ENCODE results near the gene ACAD11.
"Not testable (repeated sequence)": the region's sequence is repeated elsewhere in the genome, so short reads cannot be mapped to it uniquely, and the experiment has no call there.

ACAD11 gene

DNA sequence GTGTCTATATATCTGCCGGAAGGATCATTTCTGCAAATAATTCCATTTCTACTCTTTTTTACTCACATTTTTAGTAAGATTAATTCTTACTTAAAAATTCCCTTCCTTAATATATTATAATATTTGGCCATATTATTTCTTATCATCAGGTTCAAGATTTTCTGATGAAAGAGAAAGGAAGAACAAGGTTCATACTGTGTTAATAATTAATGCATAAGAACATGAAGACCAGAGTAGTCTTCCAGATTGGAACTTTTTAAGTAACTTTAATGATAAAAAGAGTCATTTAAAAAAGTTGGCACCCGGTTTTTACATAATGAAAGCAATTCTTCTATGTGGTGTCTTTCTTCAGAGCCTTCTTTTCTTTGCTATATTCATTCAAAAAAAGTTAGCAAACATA is 61.9 kb downstream of the ACAD11 start:
- no peak for DNase-seq (ENCODE audit: low spot score)

DNA sequence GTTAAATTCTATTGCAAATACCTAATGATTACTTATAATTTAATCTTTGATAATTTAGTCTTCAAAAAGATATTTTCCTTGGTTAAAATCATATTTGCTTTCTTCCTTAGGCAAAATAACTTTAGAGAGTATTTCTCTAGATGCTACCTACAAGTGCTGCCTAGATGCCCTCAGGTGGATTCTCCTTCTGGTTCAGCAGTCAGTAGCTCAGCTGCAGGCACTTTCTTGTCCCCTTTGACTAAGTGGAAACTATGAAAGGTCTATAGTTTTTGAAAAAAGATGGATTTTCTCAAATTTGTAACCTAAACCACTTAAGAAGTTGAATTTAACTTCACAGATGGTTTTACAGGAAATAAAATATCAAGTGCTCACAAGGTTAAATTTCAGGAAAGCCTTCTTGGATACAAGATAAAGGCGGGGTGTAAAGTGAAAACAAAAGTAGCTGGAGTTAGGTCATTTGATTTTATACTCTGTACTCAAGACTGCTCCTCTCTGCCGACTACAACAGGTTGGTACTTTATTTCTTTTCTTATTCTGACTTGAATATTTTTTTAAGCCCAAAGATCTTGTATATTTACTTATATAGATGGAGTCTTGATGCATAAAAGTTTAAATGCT is 62.7 kb downstream of the ACAD11 start, which contains the start of gene ACKR4:
ACKR4 (plus strand) TSS at position 455 of the 618 bp plus-strand sequence. CDS start 3,128 bp downstream, outside the sequence.
- no peak for DNase-seq (ENCODE audit: low spot score)

DNA sequence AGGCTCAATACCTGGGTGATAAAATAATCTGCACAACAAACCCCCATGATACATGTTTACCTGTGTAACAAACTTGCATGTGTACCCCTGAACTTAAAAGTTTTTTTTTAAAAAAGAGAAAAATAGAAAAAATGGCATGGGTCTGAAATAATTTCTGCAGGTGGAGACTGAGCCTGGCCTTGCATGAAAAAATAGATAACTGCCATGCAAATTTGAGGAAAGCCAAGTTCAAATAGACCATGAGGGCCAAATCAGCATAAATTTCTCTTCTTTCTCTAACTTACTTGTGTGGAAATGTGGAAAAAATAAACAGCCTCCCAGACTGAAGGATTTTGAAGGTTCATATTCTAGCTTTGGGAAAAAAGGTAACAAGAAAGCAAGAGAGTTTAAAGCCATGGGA is 63.3 kb downstream of the ACAD11 start:
- DNase-seq (ENCODE audit: low spot score), result no peak

DNA sequence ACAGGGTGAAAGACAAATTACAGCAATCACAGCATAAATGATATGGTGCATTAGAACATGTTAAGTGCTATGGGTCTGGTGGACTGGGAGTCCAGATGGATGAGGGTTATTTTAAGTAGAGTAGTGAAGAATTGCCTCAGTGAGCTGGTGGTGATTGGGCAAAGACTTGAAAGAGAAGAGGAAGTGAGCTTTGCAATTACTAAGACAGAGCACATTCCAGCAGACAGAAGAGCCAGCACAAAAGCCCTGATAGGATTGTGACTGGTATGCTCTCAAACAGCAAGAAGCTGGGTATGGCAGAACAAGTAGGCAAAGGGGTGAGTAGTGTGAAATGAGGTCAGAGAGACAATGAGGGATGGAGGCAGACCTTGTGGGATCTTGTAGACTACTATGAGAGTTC is 64.6 kb downstream of the ACAD11 start:
- no peak for DNase-seq (ENCODE audit: low spot score)

DNA sequence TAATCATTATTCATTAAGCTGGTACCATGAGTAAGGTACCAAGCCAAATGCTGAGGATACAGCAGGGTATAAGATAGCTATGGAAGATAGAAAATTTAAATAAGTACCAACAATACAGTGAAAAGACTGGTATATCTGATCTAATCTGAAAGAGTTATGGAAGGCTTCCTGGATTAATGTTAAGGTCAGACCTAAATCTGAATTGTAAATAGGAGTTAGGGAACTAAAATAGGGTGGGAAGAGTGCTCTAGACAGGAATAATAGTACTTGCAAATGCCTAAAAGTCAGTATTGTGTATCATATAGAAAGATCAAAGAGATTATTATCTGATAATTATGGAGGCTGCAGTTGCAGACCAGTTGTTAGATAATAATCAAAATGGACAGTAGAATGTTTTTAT is 65.1 kb downstream of the ACAD11 start:
- DNase-seq (ENCODE audit: low spot score), result no peak

DNA sequence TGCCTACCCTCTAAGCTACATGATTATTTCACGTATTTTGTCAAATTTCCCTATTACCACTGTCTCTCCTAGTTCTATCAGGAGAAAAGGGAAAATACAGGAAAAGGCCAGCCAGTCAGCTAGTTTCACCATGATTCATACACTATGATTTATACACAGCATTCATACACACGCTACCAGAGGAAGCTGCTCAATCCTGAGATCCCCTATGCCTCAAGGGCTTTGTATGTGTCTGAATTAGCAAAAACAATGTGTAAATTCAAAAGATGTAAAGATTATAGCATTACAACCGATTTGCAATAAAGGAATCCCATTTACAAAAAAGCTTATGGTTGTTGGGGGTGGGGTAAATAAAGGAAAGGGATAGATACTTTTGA is 65.7 kb downstream of the ACAD11 start:
- DNase-seq (ENCODE audit: low spot score), result no peak

DNA sequence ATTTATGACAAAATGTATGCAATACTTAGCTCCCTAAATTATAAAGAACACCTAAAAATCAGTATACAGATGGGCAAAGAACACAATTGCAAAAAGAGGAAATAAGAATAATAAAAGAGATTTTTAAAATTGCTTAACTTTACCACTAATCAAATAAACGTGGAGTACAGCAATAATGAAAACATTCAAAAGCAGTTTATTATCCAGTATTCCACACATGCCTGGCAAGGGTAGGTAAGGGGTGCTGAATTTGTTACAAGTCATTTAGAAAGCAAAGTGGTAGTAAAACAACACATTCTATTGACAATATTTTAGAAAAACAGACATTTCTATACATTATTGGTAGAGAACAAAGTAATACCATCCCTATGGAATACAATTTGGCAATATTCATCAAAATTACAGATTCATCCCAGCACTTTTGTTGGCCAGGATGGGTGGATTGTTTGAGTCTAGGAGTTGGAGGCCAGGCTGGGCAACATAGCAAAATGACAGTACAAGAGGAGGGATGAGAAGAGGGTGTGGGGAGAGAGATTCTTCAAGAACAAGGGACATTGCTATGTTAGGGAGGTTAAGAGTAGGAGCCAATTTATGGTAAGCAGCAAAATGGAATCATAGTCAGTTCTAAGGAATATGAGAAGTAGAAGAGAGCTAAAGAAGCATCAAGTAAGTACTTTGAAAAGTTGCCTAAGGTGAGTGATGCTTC is 66.2 kb downstream of the ACAD11 start:
- no peak for DNase-seq (ENCODE audit: low spot score)

DNA sequence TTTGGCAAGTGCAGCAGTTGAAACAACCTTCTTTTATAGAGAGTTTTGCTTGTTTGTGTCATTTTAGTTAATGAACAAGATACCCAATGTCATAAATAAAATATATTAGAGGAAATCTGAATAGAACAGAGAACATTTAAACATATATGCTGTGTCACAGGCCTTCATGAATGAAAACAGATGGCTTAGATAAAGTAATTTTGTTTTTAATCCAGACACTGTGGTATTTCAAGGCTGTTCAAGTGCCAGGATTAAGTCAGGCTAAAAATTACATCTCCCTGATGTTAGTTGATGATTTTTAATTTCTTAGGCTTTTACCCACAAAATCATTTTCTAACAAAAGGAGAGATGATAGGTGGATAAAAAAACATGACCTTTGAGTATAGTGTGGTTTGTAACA is 67.4 kb downstream of the ACAD11 start:
- no peak for DNase-seq (ENCODE audit: low spot score)

DNA sequence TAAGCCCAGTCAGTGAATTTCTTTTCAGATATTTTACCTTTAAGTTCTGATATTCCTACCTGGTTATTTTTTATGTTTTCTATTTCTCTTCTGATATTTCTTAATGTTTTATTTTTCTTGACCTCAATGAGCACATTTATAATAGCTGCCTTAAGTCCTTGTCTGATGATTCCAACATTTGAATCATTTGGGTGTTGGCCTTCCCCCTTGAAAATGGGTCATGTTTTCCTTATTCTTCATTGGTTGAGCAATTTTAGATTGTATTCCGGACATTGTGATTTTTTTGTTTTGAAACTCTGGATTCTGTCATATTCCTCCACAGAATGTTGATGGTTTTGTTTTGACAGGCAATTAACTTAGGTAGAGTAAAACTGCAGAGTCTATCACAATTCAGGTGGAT is 72.2 kb downstream of the ACAD11 start:
- DNase-seq (ENCODE audit: low spot score), result no peak

DNA sequence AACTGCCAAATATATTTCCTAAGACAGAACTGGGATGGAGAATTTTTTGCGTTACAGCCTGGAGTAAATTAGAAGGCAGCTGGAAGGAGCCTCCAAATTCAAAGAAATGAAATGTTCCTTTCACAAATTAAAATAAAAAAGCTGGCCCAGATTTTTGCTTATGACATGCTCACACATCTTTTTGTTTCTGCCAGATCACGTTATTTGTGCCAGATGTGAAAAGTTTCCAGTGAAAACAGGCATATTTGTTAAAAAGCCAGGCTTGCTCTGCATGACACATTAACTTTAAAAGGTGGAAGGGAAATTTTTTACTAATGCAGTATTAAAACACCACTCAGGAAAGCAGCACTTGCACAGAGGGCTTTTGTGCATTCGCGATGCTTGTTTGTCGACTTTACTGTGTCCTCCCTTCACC is 85.8 kb downstream of the ACAD11 start:
- DNase-seq (ENCODE audit: low spot score), result no peak

DNA sequence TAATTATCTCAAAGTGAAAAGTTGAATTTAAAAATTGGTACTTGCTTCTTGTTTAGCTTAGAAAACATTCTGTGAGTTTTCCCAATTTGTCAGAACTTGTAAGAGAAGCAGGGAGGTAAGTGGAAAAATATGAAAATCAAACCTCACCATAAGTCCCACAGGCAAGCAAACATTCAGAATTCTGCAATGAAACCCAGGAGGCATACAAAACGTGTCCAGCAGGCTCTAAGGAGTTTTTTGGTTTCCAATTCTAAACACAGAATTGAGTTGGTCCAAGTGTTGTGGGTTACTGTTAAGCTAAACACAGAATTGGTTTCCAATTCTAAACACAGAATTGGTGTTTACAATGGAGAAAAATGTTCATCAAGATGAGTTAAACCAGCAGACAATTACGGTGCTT is 89.6 kb downstream of the ACAD11 start:
- DNase-seq (ENCODE audit: low spot score), result no peak

DNA sequence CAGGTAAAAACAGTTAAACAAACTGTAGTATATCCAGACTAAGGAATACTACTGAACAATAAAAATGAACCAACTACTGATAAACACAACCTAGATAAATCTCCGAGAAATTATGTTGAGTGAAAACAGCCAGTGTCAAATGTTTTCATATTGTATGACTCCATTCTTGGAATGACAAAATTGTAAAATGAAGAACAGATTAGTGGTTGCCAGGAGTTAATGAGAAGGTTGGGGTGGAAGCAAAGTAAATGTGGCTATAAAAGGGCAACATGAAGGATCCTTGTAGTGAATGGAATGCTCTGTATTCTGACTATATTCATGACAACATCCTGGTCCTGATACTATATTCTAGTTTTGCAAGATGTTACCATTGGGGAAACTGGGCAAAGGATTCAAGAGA is 90.0 kb downstream of the ACAD11 start:
- DNase-seq (ENCODE audit: low spot score), result no peak

DNA sequence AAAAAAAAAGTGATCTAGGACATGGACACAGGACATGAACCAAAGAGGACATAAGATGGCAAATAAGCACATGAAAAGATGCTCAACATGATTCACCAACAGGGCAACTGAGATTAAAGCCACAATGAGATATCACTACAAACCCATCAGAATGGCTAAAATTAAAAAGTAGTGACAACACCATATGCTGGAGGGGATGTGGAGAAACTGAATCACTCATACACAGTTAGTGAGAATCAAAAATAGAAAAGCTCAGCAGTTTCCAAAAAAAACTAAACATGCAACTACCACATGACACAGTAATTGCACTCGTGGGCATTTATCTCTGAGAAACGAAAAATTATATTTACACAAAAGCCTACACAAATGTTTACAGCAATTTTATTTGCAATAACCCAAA is 90.5 kb downstream of the ACAD11 start:
- no peak for DNase-seq (ENCODE audit: low spot score)

DNA sequence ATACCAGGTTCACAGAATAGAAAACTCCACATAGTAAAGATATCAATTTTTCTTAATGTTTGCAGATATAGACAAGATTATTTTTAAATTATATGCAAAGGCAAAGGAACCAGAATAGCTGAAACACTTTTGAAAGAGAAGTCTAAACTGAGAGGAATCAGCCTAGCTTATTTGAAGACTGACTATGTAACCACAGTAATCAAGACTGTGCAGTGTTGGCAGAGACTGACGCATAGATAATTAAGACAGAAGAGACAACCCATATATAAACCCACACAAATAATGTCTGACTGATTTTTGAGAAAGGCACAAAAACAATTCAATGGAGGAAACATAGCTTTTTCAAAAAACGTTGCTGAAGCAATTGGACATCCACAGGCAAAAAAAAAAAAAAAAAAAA is 91.2 kb downstream of the ACAD11 start:
- no peak for DNase-seq (ENCODE audit: low spot score)

DNA sequence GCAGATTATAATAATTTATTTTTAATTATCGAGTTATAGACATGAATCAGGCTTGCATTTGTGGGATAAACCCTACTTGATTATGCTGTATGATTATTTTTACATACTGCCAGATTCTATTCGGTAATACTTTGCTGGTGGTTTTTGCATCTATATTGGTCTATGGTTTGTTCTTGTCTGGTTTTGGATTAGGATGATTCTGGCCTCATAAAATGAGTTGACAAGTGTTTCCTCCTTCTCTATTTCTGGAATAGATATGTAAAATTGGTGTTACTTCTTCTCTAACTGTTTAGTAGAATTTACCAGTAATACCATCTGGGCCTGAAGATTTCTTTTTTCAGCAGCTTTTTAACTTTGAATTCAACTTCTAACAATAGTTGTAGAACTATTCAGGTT is 95.5 kb downstream of the ACAD11 start:
- DNase-seq (ENCODE audit: low spot score), result no peak

DNA sequence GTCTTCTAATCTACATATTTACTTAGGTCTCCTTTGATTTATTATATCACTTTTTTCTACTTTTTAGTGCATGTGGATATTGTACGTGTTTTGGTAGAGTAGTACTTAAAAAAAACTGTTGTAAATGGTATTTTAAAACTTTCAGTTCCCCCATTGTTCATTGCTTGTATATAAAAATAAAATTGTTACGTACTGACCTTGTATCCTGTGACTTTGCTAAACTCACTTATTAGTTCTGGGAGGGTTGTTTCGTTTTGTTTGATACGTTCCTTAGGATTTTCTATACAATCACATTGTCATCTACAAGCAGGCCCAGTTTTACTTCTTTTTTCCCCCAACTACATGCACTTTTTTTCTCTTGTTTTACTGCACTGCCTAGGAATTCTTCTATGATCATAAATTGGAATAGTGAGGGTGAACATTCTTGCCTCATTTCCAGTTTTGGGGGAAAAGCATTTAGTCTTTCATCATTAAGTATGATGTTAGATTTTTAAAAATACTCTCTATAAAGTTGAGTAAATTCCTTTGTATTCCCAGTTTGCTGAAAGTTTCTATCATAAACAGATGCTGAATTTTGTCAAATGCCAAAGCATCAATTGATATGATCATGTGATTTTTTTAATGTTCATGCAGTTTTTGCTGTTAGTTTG is 96.1 kb downstream of the ACAD11 start:
- DNase-seq (ENCODE audit: low spot score), result no peak

DNA sequence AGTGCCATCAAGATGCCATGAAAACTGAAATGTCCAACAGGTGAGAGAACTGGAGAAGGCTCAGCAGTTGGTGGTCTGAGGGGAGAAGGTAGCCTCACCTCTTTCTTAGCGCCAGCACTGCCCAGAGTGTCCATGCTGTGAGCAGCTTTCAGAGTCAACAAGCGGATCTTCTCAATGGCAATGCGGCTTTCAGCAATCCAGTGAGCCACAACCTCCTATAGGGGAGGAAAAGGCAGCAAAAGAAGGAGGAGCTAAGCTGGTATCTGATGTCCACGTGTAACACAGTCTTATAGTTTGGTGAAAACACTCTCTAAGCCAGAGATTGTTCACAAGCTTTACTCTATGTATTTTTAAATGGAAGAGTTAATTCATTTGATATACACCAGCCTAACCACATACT is 98.6 kb downstream of the ACAD11 start:
- DNase-seq (ENCODE audit: low spot score), result no peak

DNA sequence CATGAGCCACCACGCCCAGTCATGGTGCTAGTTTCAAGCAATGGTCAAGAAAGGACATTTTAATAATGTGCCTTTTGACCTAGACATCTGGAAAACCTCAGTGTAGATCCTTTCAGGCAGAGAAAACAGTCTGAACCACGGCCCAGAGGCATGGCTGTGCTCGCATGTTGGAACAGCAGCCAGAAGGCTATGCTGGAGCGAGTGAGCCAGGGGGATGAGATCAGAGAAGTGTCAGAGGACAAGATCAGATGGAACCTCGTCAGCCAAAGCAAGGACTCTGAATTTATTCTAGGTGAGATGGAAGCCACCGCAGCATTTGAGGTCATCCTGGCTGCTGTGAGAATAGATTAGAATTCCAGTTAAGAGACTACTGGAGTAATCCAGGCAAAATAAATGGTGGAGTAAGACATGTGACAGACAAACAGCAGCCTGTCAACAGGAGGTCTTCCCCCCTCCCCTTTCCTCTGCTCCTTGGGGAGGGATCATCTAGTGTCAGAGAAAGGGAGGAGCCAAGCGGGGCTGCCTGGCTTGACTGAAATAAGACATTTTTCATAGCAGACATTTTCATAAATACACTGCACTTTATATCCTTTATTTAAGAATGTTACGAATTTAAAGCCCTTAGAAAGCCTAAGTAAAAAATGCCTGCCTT is 103.0 kb downstream of the ACAD11 start:
- DNase-seq (ENCODE audit: low spot score), result no peak

DNA sequence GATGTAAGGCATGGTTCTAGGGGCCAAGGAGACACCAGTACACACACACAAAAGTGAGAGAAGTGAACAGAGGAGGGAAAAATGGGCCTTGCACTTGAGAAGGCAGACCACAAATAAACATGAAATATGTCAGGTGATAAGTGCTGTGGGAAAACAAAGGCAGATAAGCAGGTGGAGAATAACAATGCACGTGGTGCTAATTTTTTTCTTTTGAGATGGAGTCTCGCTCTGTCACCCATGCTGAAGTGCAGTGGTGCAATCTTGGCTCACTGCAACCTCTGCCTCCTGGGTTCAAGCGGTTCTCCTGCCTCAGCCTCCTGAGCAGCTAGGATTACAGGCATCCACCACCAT is 103.6 kb downstream of the ACAD11 start:
- DNase-seq (ENCODE audit: low spot score), result not testable (repeated sequence)

DNA sequence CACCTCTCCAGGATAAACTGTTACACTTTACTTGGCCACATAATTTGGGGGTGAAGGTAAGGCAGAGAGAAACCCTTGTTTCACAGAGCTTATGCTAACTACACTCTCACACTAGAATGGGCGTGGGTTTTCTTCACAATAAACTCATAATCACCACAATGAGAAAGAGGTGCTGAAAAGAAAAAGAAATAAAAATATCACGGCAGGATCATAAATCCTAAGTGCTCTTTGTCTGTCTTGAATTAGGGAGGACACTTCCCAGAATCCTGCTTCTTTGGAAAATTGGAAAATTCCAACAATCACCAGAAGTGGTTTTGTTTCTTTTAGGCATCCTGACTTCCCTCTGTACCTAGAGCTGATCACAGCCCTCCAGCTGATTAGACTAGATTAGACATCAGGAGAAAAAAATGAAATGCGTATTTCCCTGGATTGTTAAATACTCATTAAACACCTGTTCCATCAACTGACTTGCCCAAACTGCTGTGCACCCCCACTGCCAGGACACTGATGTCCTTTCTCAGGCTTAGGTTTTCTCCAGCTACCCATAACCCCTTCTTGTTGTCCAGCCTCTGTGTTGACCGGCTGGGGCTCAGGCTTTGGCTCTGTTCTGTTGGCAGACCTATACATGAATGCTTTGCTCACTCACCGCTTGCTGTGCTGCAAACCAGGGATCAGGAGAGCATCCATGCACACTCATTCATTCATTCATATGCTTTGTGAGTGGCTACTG is 104.1 kb downstream of the ACAD11 start:
- no peak for DNase-seq (ENCODE audit: low spot score)

DNA sequence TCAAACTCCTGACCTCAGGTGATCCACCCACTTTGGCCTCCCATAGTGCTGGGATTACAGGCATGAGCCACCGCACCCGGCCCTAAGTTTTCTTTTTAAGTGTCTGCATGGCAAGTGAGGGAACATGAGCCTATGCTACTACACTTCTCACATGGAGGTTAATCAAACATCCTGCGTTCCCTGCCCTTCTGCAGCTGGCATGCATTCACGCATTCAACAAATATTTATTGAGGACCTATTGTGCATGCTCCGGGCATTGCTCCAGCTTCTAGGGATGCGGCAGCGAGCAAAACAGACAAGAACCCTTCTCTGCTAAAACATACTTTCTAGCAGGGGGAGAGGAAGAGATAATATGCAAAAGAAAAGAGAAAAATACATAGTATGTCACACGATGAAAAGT is 105.2 kb downstream of the ACAD11 start:
- no peak for DNase-seq (ENCODE audit: low spot score)

DNA sequence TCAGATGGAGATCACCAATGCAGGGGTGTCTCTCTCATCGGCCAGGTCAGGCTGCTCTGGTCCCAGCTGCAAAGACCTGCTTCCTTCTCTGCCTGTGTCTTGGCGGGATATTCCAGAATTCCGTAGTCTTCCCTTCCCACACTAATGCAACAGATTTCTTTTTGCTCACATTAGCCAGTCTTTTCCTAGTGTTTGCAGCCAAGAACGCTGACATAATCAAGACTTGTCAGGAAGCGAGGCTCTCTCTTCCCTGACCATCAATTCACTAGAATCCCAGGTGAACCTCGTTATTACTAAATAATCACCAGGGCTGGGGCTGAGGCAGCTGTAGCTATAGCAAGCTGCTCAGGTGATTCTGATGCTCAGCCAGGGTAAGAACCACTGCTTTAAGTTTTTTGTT is 105.8 kb downstream of the ACAD11 start:
- DNase-seq (ENCODE audit: low spot score), result no peak

Measured in CD4-positive, alpha-beta T cell treated with Interleukin-6 at 100 ng/mL for 8 hours (primary cell).